Mucosa of descending colon (tissue), 3 donors: ENCODE results near the gene YJEFN3. TPM values are rescaled to one million over a fixed set of nuclear protein-coding genes. Genes with fewer than 3 reads are reported as not detected.

Experiments used
- ATAC-seq: fragments of 200-7000 bp; cut with Tn5 transposase; one replicate; pipeline ENCODE4 v1.9.1; 2020; ENCODE audit warnings: mild to moderate bottlenecking, moderate library complexity
- DNase-seq, 3 donors: peaks; one replicate each; pipeline ENCODE4 v3.0.0-alpha.2; 2020
- H3K36me3 ChIP-seq: fragments of 200-600 bp; one replicate; pipeline ENCODE4 v1.8.0; 2021; ENCODE audit warnings: low read depth, mild to moderate bottlenecking
- H3K4me1 ChIP-seq: fragments of 200-600 bp; one replicate; pipeline ENCODE4 v1.8.0; 2021; ENCODE audit warnings: low read depth, mild to moderate bottlenecking
- H3K4me3 ChIP-seq: fragments of 200-600 bp; one replicate; pipeline ENCODE4 v1.8.0; 2021; ENCODE audit warnings: mild to moderate bottlenecking
- H3K9me3 ChIP-seq: fragments of 200-600 bp; one replicate; pipeline ENCODE4 v1.8.0; 2021; ENCODE audit warnings: mild to moderate bottlenecking
- CTCF ChIP-seq: fragments of 200-600 bp; IDR thresholded peaks from one replicate; pipeline ENCODE4 v1.8.0; 2022; ENCODE audit warnings: antibody characterized with exemption, mild to moderate bottlenecking
- intact Hi-C, 2 donors: fragments of 100-400 bp; cut with DNase I in 1 of 2; cut with micrococcal nuclease in 1 of 2; formaldehyde crosslinking; loops; one replicate each; pipeline versions ENCODE4 v1.11.0 to v1.11.1; 2022; cut with DNase I, micrococcal nuclease
- total RNA-seq, 3 donors: library from RNA; stranded (reverse); fragmentation: NEBNext Ultra II Directional in 2 of 3; extraction: Animal tissue kit (Norgen Biotek cat#: 25700) in 2 of 3; gene quantifications; one replicate each; pipeline versions ENCODE4 v1.2.1 to v1.2.4, GENCODE V29; 2021 to 2023
- donor health status: DM: no; HTN: no; CAD: no; lungs with moderate emphysema.
- donor health status: DM: no; HTN: no; CAD: no.
- donor health status: DM: no; HTN: yes; CAD: no.

YJEFN3 gene
- total RNA-seq, 3 donors from 2014 or later: 6.0 to 12.6 (median 10.6) TPM

- ATAC-seq (no peak), DNase-seq (peak in 1 of 3 donors; percentile 27)
- Histone ChIP-seq H3K4me1 (peaks cover 12% of the 10 kb centered on the region), H3K36me3 (no peaks in the 10 kb centered on the region), H3K9me3 (no peaks in the 10 kb centered on the region), H3K4me3 (no peak overlapping the region)
- intact Hi-C loops: loop anchor here (5.0 kb wide), 1 partner anchor 109 kb away; the partner anchor contains the start of gene GMIP (in 2 of the 2)
- TF ChIP-seq CTCF: no peak
Measured at GRCh38 chr19:19532806-19533701, 4.3 kb downstream of the YJEFN3 start.

GRCh38 chr19:19533841-19534240 lies 5.1 kb downstream of the YJEFN3 start:
- no peaks in the 10 kb centered on the region for H3K9me3 ChIP-seq
- ATAC-seq: no peak

GRCh38 chr19:19534556-19535265 lies 6.0 kb downstream of the YJEFN3 start:
- peaks cover 17% of the 10 kb centered on the region for H3K4me1 ChIP-seq
- ATAC-seq (no peak), DNase-seq (no peak)
- H3K4me3 ChIP-seq: no peak overlapping the region
- intact Hi-C loops: loop anchor here (5.0 kb wide), 1 partner anchor 108 kb away; the partner anchor contains the start of gene GMIP (in 2 of the 2)
- no peaks in the 10 kb centered on the region for H3K36me3 ChIP-seq
- no peak for TF ChIP-seq CTCF
- H3K9me3 ChIP-seq: no peaks in the 10 kb centered on the region

More at GRCh38 chr19:19533841-19534240, 5.1 kb downstream of the YJEFN3 start:
- no peak for DNase-seq
- intact Hi-C loops: loop anchor here (5.0 kb wide), 1 partner anchor 108 kb away; the partner anchor contains the start of gene GMIP (in 2 of the 2)
- Histone ChIP-seq H3K4me1 (peaks cover 17% of the 10 kb centered on the region), H3K36me3 (no peaks in the 10 kb centered on the region), H3K4me3 (no peak overlapping the region)
- TF ChIP-seq CTCF: no peak

- H3K9me3 ChIP-seq: no peaks in the 10 kb centered on the region
- no peak overlapping the region for H3K4me3 ChIP-seq
- TF ChIP-seq CTCF: no peak
- peaks cover 20% of the 10 kb centered on the region for H3K4me1 ChIP-seq
- no peak for ATAC-seq
- DNase-seq: no peak
- H3K36me3 ChIP-seq: no peaks in the 10 kb centered on the region
- intact Hi-C loops: no loop called here
Measured at GRCh38 chr19:19535311-19536191, 6.8 kb downstream of the YJEFN3 start.
